A204.1 (cell line): Measurements from ENCODE around the gene CCDC106.

Experiments used
- FAIRE-seq: peaks from 2 replicates; lab custom pipeline; 2012; peaks lifted over from hg19 to GRCh38; lab: Jason Lieb, UNC

The CCDC106 gene

GRCh38 chr19:55637534-55637933, 10.5 kb upstream of the CCDC106 start:
- no peak for FAIRE-seq

- no peak for FAIRE-seq
Measured at GRCh38 chr19:55638864-55639359, 9.1 kb upstream of the CCDC106 start.

GRCh38 chr19:55640043-55640576, 7.9 kb upstream of the CCDC106 start:
- FAIRE-seq = no peak

- peak; percentile 14 for FAIRE-seq
Measured at GRCh38 chr19:55640577-55641425, 7.2 kb upstream of the CCDC106 start, which contains the start of gene ZNF580. ZNF580 (plus strand) TSS chr19:55641002; CDS start chr19:55642509, 1,507 bp downstream.

- FAIRE-seq = no peak
Measured at GRCh38 chr19:55641426-55642152, 6.4 kb upstream of the CCDC106 start.

GRCh38 chr19:55642153-55643002, 5.6 kb upstream of the CCDC106 start:
- no peak for FAIRE-seq

GRCh38 chr19:55643003-55643886, 4.8 kb upstream of the CCDC106 start, which contains the start of gene ZNF581:
ZNF581 (plus strand) TSS chr19:55643649; CDS start chr19:55644572, 923 bp downstream.
- FAIRE-seq = no peak

- FAIRE-seq = no peak
Measured at GRCh38 chr19:55643887-55644176, 4.2 kb upstream of the CCDC106 start.

GRCh38 chr19:55644191-55644833, 3.7 kb upstream of the CCDC106 start:
- no peak for FAIRE-seq

GRCh38 chr19:55644842-55645511, 3.0 kb upstream of the CCDC106 start:
- no peak for FAIRE-seq

GRCh38 chr19:55645512-55645881, 2.5 kb upstream of the CCDC106 start:
- FAIRE-seq = no peak

GRCh38 chr19:55646889-55647731, 902 bp upstream of the CCDC106 start:
- no peak for FAIRE-seq

GRCh38 chr19:55648585-55649267, 714 bp downstream of the CCDC106 start:
- no peak for FAIRE-seq

GRCh38 chr19:55649268-55650125, 1.5 kb downstream of the CCDC106 start:
- no peak for FAIRE-seq

GRCh38 chr19:55650126-55650557, 2.1 kb downstream of the CCDC106 start:
- no peak for FAIRE-seq

GRCh38 chr19:55650602-55651230, 2.7 kb downstream of the CCDC106 start:
- no peak for FAIRE-seq

- FAIRE-seq = no peak
Measured at GRCh38 chr19:55651236-55651635, 3.2 kb downstream of the CCDC106 start.
